HEK293 (cell line): ENCODE results near the gene TXNL1.

Experiments used
- CTCF ChIA-PET: fragments of 350-600 bp; formaldehyde crosslinking; extraction: SDS; loops from one replicate; lab custom pipeline; 2021; ENCODE audit warnings: antibody characterized with exemption; lab: Yijun Ruan, JAX
- POLR2A ChIA-PET: fragments of 300-600 bp; formaldehyde crosslinking; extraction: SDS; loops from one replicate; lab custom pipeline; 2020; ENCODE audit warnings: antibody characterized with exemption, inconsistent platforms; lab: Yijun Ruan, JAX
- H3K27ac ChIP-seq: fragments of 200-500 bp; sonication (Bioruptor generic); 2 replicates; pipeline ENCODE4 v1.5.1; 2014; ENCODE audit warnings: low read depth, low read length, control low read depth, inconsistent platforms; ENCODE audit errors: extremely low read depth
- H3K36me3 ChIP-seq, 2 experiments: fragments of 200-500 bp in 1 of 2; sonication (Bioruptor generic) in 1 of 2; 1 replicate in 1 of 2; 2 replicates in 1 of 2; pipeline ENCODE4 v1.5.1; 2014 to 2017; ENCODE audit warnings: inconsistent platforms in 2 of 2, low read length in 2 of 2; ENCODE audit not compliant: control insufficient read depth in 2 of 2, insufficient read depth in 1 of 2
- H3K4me1 ChIP-seq: fragments of 200-500 bp; sonication (Bioruptor generic); 2 replicates; pipeline ENCODE4 v1.5.1; 2014; ENCODE audit warnings: mild to moderate bottlenecking, low read length, inconsistent platforms; ENCODE audit not compliant: control insufficient read depth, insufficient read depth
- H3K4me3 ChIP-seq: 2 replicates; pipeline ENCODE4 v1.5.1; 2011; ENCODE audit warnings: low read depth, mild to moderate bottlenecking, control low read depth, low read length, moderate library complexity
- H3K9me3 ChIP-seq: fragments of 200-500 bp; sonication (Bioruptor generic); 2 replicates; pipeline ENCODE4 v1.5.1; 2014; ENCODE audit warnings: low read depth, low read length, inconsistent platforms; ENCODE audit not compliant: control insufficient read depth, insufficient read depth
- GLIS1 ChIP-seq: fragments of 450-650 bp; formaldehyde crosslinking; IDR thresholded peaks from 2 replicates; pipeline ENCODE4 v1.5.1; 2016; ENCODE audit warnings: missing biosample characterization, missing genetic modification characterization
- IKZF3 ChIP-seq: fragments of 450-650 bp; IDR thresholded peaks from 2 replicates; pipeline ENCODE4 v1.5.0; 2018; ENCODE audit warnings: missing biosample characterization, mild to moderate bottlenecking, missing genetic modification characterization, moderate library complexity
- KLF16 ChIP-seq: fragments of 450-650 bp; formaldehyde crosslinking; IDR thresholded peaks from 2 replicates; pipeline ENCODE4 v1.5.1; 2017; ENCODE audit warnings: missing biosample characterization, missing genetic modification characterization
- KLF7 ChIP-seq: fragments of 450-650 bp; formaldehyde crosslinking; IDR thresholded peaks from 2 replicates; pipeline ENCODE4 v1.5.1; 2016; ENCODE audit warnings: missing biosample characterization, missing genetic modification characterization, borderline replicate concordance
- ZBTB49 ChIP-seq: fragments of 450-650 bp; formaldehyde crosslinking; IDR thresholded peaks from 2 replicates; pipeline ENCODE4 v1.5.1; 2016; ENCODE audit warnings: missing biosample characterization, missing genetic modification characterization, low read depth
- ZNF121 ChIP-seq: fragments of 450-650 bp; formaldehyde crosslinking; IDR thresholded peaks from 2 replicates; pipeline ENCODE4 v1.5.1; 2016; ENCODE audit warnings: missing biosample characterization, missing genetic modification characterization
- ZNF24 ChIP-seq: fragments of 450-650 bp; formaldehyde crosslinking; IDR thresholded peaks from 2 replicates; pipeline ENCODE4 v1.5.1; 2016; ENCODE audit warnings: missing biosample characterization, missing genetic modification characterization
- ZNF248 ChIP-seq: fragments of 450-650 bp; formaldehyde crosslinking; IDR thresholded peaks from 2 replicates; pipeline ENCODE4 v1.5.1; 2017; ENCODE audit warnings: missing biosample characterization, missing genetic modification characterization
- ZNF473 ChIP-seq: fragments of 450-650 bp; formaldehyde crosslinking; IDR thresholded peaks from 2 replicates; pipeline ENCODE4 v1.5.1; 2017; ENCODE audit warnings: missing biosample characterization, missing genetic modification characterization
- ZNF621 ChIP-seq: fragments of 450-650 bp; formaldehyde crosslinking; IDR thresholded peaks from 2 replicates; pipeline ENCODE4 v1.5.1; 2017; ENCODE audit warnings: missing biosample characterization, missing genetic modification characterization
- ZNF658 ChIP-seq: fragments of 450-650 bp; formaldehyde crosslinking; IDR thresholded peaks from 2 replicates; pipeline ENCODE4; 2016; ENCODE audit warnings: missing biosample characterization, missing genetic modification characterization
- ZNF664 ChIP-seq: fragments of 450-650 bp; formaldehyde crosslinking; IDR thresholded peaks from 2 replicates; pipeline ENCODE4 v1.5.1; 2016; ENCODE audit warnings: missing biosample characterization, missing genetic modification characterization
- ZNF701 ChIP-seq: fragments of 450-650 bp; formaldehyde crosslinking; IDR thresholded peaks from 2 replicates; pipeline ENCODE4 v1.5.1; 2016; ENCODE audit warnings: missing biosample characterization, missing genetic modification characterization
- ZNF747 ChIP-seq: fragments of 450-650 bp; formaldehyde crosslinking; IDR thresholded peaks from 2 replicates; pipeline ENCODE4 v1.5.1; 2016; ENCODE audit warnings: missing biosample characterization, missing genetic modification characterization
- ZNF777 ChIP-seq: fragments of 450-650 bp; formaldehyde crosslinking; IDR thresholded peaks from 2 replicates; pipeline ENCODE4 v1.5.1; 2017; ENCODE audit warnings: missing biosample characterization, missing genetic modification characterization, borderline replicate concordance
- ZNF830 ChIP-seq: fragments of 450-650 bp; IDR thresholded peaks from 2 replicates; pipeline ENCODE4 v1.5.0; 2018; ENCODE audit warnings: missing biosample characterization, missing genetic modification characterization, low read depth, mild to moderate bottlenecking, moderate library complexity
- TF ChIP-seq, protein P1 (sequence below): fragments of 450-650 bp; formaldehyde crosslinking; IDR thresholded peaks from 2 replicates; pipeline ENCODE4 v1.5.1; 2016; ENCODE audit warnings: missing biosample characterization, missing genetic modification characterization
- TF ChIP-seq, protein P2 (sequence below): fragments of 450-650 bp; formaldehyde crosslinking; IDR thresholded peaks from 2 replicates; pipeline ENCODE4 v1.5.1; 2016; ENCODE audit warnings: missing biosample characterization, missing genetic modification characterization

TXNL1 gene

DNA sequence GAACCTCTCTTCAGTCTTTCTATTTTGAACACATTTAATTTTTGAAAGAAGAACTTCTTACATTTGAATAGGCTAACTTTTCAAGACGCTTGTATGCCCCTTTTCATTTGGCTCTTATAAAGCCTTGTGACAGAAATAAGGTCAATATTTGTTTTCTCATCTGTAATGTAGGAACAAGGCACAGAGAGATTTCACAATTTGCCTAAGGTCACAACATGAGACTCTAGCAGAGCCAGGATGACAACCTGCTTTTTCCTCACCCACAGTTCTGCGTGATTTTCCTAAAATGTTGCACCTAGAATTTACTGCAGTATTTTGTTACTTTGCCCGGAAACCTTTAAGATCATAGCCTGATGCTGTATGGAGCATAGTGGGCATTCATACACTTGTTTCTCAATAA is 67.4 kb downstream of the TXNL1 start (continued):
- TF ChIP-seq, protein P1, sequence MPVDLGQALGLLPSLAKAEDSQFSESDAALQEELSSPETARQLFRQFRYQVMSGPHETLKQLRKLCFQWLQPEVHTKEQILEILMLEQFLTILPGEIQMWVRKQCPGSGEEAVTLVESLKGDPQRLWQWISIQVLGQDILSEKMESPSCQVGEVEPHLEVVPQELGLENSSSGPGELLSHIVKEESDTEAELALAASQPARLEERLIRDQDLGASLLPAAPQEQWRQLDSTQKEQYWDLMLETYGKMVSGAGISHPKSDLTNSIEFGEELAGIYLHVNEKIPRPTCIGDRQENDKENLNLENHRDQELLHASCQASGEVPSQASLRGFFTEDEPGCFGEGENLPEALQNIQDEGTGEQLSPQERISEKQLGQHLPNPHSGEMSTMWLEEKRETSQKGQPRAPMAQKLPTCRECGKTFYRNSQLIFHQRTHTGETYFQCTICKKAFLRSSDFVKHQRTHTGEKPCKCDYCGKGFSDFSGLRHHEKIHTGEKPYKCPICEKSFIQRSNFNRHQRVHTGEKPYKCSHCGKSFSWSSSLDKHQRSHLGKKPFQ (tag by site-specific recombination) = no peak
- TF ChIP-seq, all 188 proteins: peak for 0

GRCh38 chr18:56569416-56569815 is 69.0 kb downstream of the TXNL1 start:
- Histone ChIP-seq H3K36me3 (no peaks in the 10 kb centered on the region), H3K9me3 (no peaks in the 10 kb centered on the region), H3K4me1 (no peaks in the 10 kb centered on the region), H3K4me3 (no peak overlapping the region), H3K27ac (no peak overlapping the region)
- CTCF ChIA-PET = interaction anchor here (1.2 kb wide), 1 partner anchor 1335 kb away, joined by 4 read pairs; no protein-coding TSS in a partner anchor
- POLR2A ChIA-PET = no interaction called here
- TF ChIP-seq KLF16 (no peak), ZNF747 (tag by site-specific recombination) (no peak), ZNF777 (tag by site-specific recombination) (no peak), ZNF621 (tag by site-specific recombination) (no peak), KLF7 (tag by site-specific recombination) (no peak), ZNF664 (tag by site-specific recombination) (no peak), ZNF830 (tag by site-specific recombination) (no peak), ZNF473 (no peak), ZNF121 (tag by site-specific recombination) (no peak), GLIS1 (tag by site-specific recombination) (no peak), ZNF248 (tag by site-specific recombination) (no peak)
- TF ChIP-seq, protein P2, sequence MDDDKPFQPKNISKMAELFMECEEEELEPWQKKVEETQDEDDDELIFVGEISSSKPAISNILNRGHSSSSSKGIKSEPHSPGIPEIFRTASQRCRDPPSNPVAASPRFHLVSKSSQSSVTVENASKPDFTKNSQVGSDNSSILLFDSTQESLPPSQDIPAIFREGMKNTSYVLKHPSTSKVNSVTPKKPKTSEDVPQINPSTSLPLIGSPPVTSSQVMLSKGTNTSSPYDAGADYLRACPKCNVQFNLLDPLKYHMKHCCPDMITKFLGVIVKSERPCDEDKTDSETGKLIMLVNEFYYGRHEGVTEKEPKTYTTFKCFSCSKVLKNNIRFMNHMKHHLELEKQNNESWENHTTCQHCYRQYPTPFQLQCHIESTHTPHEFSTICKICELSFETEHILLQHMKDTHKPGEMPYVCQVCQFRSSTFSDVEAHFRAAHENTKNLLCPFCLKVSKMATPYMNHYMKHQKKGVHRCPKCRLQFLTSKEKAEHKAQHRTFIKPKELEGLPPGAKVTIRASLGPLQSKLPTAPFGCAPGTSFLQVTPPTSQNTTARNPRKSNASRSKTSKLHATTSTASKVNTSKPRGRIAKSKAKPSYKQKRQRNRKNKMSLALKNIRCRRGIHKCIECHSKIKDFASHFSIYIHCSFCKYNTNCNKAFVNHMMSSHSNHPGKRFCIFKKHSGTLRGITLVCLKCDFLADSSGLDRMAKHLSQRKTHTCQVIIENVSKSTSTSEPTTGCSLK (tag by site-specific recombination) = no peak

GRCh38 chr18:56568986-56569385 is 69.4 kb downstream of the TXNL1 start:
- POLR2A ChIA-PET = no interaction called here

More at GRCh38 chr18:56568986-56569385, 69.4 kb downstream of the TXNL1 start:
- no peaks in the 10 kb centered on the region for H3K4me1 ChIP-seq
- no peaks in the 10 kb centered on the region for H3K9me3 ChIP-seq
- no peak overlapping the region for H3K4me3 ChIP-seq
- no peak for TF ChIP-seq ZBTB49 (tag by site-specific recombination)
- TF ChIP-seq ZNF701 = no peak
- TF ChIP-seq ZNF658 (tag by site-specific recombination) = no peak
- TF ChIP-seq IKZF3 (tag by site-specific recombination) = no peak
- no peak for TF ChIP-seq ZNF24 (tag by site-specific recombination)
- TF ChIP-seq, all 188 proteins: peak for 0
- CTCF ChIA-PET = interaction anchor here (1.2 kb wide), 1 partner anchor 1334 kb away, joined by 4 read pairs; no protein-coding TSS in a partner anchor
- Histone ChIP-seq H3K27ac (no peak overlapping the region), H3K36me3 (no peaks in the 10 kb centered on the region)
